ENCODE results near the gene RPS16. TPM values are rescaled to one million over a fixed set of nuclear protein-coding genes. Genes with fewer than 3 reads are reported as not detected.

RPS16 gene
- total RNA-seq, 1 donor from 2014 or later: 3,724 TPM

- no peaks in the 10 kb centered on the region for H3K9me3 ChIP-seq
- H3K27ac ChIP-seq: peak overlapping the region; percentile 100
- H3K36me3 ChIP-seq: peaks cover 6 to 23% of the 10 kb centered on the region in 2 donors
- peak overlapping the region; percentile 97 to 98 for H3K4me3 ChIP-seq
- TF ChIP-seq CTCF (IDR thresholded peaks at IDR 0.05) (no peak), POLR2A (IDR thresholded peaks at IDR 0.05) (peak in 1 of 2 donors; percentile 14), POLR2AphosphoS5 (IDR thresholded peaks at IDR 0.05; ENCODE audit: insufficient read depth in 1 of 2, low read depth in 1 of 2) (peak in 1 of 2 donors; percentile 88)
- intact Hi-C loops (cut with DNase I): no loop called here
- no peak for DNase-seq (ENCODE audit: extremely low spot score in 2 of 2)
- H3K4me1 ChIP-seq: peaks cover 43% of the 10 kb centered on the region
- H3K27me3 ChIP-seq: no peaks in the 10 kb centered on the region
Measured at GRCh38 chr19:39408392-39409207, 27.1 kb downstream of the RPS16 start.

- H3K4me1 ChIP-seq: peaks cover 46% of the 10 kb centered on the region
- H3K27ac ChIP-seq: peak overlapping the region; percentile 100
- DNase-seq (ENCODE audit: extremely low spot score in 2 of 2): no peak
Measured at GRCh38 chr19:39407660-39408391, 27.9 kb downstream of the RPS16 start.

DNA sequence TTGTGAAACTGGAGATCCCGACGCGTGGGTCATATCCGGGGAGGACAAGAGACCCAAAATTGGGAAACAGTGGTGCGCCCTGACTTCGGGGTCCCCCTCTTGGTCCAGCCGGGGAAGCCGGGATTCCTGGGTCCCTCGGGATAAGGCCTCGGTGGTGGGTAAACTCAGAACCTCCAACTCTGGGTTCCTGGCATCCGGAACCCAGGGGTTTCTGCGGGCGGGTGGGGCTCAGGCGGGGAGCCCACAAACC, 28.4 kb downstream of the RPS16 start:
- DNase-seq (ENCODE audit: extremely low spot score in 2 of 2): no peak
- Histone ChIP-seq H3K27ac (peak overlapping the region; percentile 100), H3K4me1 (peaks cover 49% of the 10 kb centered on the region), H3K4me3 (peak overlapping the region; percentile 97 to 98), H3K36me3 (peaks cover 6 to 23% of the 10 kb centered on the region in 2 donors), H3K9me3 (no peaks in the 10 kb centered on the region), H3K27me3 (no peaks in the 10 kb centered on the region)
- no peak for TF ChIP-seq CTCF (IDR thresholded peaks at IDR 0.05)
- intact Hi-C loops (cut with DNase I): no loop called here

More at GRCh38 chr19:39407660-39408391, 27.9 kb downstream of the RPS16 start:
- TF ChIP-seq CTCF (IDR thresholded peaks at IDR 0.05) (no peak), POLR2A (IDR thresholded peaks at IDR 0.05) (peak in 1 of 2 donors; percentile 38), POLR2AphosphoS5 (IDR thresholded peaks at IDR 0.05; ENCODE audit: insufficient read depth in 1 of 2, low read depth in 1 of 2) (peak in 1 of 2 donors; percentile 91)
- intact Hi-C loops (cut with DNase I): no loop called here
- no peaks in the 10 kb centered on the region for H3K27me3 ChIP-seq
- peak overlapping the region; percentile 97 to 98 for H3K4me3 ChIP-seq
- H3K9me3 ChIP-seq: no peaks in the 10 kb centered on the region
- peaks cover 6 to 23% of the 10 kb centered on the region in 2 donors for H3K36me3 ChIP-seq

- Histone ChIP-seq H3K27me3 (no peaks in the 10 kb centered on the region), H3K9me3 (no peaks in the 10 kb centered on the region), H3K4me3 (peak within 1 kb of the TSS; percentile 97 to 98), H3K27ac (peak within 1 kb of the TSS; percentile 100), H3K36me3 (peaks cover 6 to 23% of the 10 kb centered on the region in 2 donors), H3K4me1 (peaks cover 54% of the 10 kb centered on the region)
- peak in 1 of 2 donors; percentile 98 for DNase-seq (ENCODE audit: extremely low spot score in 2 of 2)
- intact Hi-C loops (cut with DNase I): no loop called here
- peak in 1 of 2 donors; percentile 100 for TF ChIP-seq POLR2AphosphoS5 (IDR thresholded peaks at IDR 0.05; ENCODE audit: insufficient read depth in 1 of 2, low read depth in 1 of 2)
- TF ChIP-seq CTCF (IDR thresholded peaks at IDR 0.05): peak in 1 of 3 experiments; percentile 21
- TF ChIP-seq POLR2A (IDR thresholded peaks at IDR 0.05): peak; percentile 55 to 99
Measured at GRCh38 chr19:39406656-39407409, 28.9 kb downstream of the RPS16 start, which contains the start of gene ZFP36. TSS of gene ZFP36 (plus strand) at chr19:39406847. CDS start at chr19:39406905, 58 bp downstream.

Data from vagina (tissue), 2 donors.